CD4-positive, alpha-beta T cell treated with Interleukin-10 for 1 hour (primary cell): Measurements from ENCODE around the gene CELF2.
"Not testable (repeated sequence)": the region's sequence is repeated elsewhere in the genome, so short reads cannot be mapped to it uniquely, and the experiment has no call there.

Experiments used
- DNase-seq: peaks from one replicate; pipeline ENCODE4 v3.0.0-alpha.2; 2020

Gene CELF2

DNA sequence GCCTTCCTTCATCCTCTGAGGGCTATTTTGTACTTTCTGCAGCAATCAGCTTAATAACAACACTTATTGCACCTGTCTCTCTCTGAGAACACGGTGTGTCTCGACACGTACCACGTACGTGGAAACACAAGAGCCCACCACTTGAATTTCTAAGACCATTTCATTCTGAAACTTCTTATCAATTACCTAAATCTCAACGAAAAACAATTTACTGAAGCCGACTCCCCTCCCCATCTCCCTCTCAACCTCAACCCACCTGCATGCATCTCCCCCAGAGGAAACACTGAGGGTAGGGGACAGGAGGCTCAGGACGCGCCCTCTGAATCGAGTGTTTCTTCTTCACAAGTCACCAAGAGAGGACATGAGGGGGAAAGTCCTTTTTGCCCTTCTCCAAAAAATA is 315.2 kb downstream of the CELF2 start:
- DNase-seq, result no peak

DNA sequence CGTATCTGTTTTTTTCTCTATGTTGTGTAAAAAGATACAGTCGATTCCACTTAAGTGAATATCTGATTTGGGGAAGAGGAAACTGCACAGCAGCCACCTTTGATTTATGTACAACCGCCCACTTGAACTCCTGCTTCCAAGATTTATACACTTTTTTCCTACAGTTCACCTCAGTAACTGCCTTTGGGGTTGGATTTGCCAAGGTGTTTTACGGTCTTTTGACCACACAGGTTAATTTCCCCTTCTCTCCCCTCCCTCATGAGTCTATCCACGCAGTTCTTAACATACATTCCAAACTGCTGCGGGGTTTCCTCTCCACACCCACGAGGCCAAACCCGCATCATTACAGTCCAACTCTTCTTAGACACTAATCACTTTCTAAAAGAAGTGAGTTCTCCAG is 316.8 kb downstream of the CELF2 start:
- DNase-seq, result no peak

DNA sequence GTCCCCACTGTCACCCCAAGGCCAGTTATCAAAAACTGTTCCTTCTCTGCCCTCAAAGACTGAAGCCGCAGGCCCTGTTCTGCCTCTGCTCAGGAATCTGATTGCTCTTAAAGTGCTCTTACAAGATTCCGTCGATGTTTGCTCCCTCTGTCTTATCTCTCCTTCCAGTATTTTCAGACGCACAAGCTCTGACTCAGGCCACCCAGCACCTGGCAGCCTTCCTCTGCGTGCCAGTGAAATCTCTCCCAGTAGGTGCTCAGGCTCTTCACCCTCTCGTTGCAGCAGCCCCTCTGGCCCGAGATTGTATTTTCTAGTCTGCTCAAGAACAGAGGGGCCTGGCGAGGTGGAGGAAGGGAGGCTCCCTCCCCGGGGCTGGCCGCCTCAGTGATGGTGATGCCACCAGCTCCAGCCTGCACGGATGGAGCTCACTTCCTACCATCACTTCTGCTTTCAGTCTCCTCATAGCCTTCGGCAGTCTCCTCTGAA is 317.5 kb downstream of the CELF2 start:
- DNase-seq, result no peak

DNA sequence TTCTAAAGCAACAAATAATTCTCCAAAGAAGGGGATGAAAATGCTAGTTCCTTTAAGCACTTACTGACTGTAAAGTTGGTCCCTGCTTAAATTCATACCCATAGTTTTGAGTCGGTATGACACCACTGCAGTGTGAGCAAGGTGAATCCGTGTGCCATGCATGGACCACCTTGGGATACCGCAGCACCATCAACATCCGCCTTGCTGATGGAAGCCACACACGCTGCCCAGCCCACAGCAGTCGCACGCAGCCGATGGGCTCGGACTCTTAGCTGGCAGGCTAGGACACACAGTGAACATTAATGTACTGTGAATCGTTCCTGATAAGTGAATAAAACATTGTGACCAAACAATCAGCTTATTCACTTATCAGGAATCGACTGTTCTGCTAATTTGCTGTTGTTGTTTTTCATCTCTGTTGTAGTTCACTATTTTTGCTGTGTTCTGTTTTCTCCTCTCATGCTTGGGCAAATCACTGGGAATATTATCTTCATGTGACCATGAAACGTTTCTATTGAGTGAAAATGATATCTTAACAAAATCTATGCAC is 318.3 kb downstream of the CELF2 start:
- DNase-seq, result no peak

DNA sequence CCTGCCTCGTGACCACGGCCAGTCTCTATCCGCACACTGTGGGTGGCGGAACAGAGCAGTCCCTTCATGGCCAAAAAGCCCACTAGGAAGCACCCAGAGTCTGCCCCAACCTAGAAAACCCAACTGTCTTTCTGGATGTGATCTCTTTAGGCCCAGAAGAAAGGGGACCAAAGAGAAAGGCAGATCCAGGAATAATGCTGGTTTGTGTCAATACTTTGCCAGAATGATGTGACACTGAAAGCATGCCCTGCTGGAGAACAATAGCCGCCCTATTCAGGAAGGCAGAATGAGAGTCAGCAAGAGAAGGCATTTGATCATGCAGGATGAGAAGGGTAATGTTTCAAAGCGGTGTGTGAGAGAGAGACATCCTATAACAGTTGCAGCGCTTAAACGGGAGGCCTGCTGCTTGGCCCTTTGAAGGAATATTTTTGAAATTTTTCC is 319.1 kb downstream of the CELF2 start:
- DNase-seq, result no peak

DNA sequence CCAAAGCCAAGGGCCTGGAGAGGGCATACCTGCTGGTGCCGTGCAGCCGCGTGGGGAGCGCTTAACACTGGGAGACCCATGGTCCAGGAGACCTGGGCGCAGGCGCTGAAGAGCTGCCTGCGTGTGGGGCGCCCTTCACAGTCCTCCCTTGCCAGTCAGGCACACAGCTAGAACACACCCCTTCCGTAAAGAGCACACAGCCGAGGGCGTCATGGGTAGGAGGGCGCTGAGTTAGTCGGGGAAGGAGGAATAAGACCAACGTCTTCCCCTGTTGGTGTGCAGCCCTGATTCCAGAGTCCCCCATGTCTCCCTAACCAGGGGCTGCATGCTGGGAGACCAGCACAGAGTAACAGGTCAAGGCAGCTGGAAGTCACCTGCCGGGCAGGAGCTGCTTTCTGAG is 319.8 kb downstream of the CELF2 start:
- no peak for DNase-seq

DNA sequence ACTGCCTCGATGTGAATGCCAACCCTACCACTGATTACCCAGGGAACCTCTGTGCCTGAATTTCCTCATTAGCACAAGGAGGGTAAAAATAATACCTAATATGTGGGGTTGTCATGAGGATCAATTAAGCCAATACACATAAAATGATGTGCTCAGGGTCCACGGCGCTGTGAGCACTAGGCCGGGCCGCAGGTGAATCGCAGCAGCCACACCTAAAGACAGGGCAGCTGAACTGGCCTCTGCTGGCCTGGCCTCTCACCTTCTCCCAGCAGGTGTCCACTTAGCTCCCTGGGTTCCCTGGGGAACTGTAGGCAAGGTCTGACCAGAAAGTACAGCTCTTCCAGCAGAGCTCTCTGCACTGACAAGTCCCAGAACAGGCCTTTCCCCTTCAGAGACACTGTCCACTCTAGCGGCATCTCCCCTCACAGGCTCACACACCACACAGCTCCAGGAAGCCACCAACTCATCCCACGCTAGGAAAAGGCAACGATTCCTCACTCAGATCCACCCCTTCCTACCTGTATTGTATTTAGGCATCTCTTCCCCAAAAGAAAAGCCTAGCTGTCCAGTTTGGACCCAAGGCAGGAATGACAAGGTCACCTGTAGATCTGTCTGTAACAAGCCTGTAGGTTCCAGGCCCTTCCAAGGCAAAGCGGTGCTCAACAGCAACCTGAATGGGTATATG is 320.6 kb downstream of the CELF2 start:
- DNase-seq, result no peak

DNA sequence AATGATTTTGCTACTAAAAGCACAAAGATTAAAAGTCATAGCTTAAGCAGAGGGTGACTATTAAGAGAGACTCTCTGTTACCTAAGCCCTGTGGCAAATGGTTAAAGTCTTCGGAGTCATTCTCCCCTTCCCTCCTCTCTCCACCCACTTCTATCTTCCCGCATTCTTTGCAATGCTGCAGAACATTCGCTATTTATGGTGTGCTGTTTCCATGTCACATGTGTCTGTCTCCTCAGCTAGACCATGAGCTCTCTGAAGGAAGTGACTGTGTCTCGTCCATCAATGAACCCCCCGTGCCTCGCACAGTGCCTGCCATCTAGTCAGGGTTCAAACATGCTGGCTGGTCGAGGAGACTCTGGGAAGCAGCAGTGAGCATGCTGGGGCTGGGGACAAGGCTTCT is 321.3 kb downstream of the CELF2 start:
- no peak for DNase-seq

DNA sequence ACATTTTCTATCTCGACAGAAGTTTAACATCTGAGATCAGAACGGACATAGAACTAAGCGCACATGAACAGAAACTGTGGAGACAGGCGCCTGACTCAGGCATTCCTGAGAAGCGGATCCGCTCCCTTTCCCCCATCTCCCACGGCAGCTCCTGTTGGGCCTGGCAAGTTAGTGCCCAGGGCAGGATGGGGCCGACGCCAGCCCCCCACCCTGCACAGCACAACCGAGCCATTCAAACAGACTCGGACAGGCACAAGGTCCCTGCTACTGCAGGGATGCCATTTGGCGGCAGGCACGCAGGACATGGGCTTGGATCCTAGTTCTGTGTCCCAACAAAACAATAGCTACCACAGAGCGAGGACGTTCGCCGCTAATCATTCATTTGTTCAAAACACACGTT is 322.0 kb downstream of the CELF2 start:
- no peak for DNase-seq

DNA sequence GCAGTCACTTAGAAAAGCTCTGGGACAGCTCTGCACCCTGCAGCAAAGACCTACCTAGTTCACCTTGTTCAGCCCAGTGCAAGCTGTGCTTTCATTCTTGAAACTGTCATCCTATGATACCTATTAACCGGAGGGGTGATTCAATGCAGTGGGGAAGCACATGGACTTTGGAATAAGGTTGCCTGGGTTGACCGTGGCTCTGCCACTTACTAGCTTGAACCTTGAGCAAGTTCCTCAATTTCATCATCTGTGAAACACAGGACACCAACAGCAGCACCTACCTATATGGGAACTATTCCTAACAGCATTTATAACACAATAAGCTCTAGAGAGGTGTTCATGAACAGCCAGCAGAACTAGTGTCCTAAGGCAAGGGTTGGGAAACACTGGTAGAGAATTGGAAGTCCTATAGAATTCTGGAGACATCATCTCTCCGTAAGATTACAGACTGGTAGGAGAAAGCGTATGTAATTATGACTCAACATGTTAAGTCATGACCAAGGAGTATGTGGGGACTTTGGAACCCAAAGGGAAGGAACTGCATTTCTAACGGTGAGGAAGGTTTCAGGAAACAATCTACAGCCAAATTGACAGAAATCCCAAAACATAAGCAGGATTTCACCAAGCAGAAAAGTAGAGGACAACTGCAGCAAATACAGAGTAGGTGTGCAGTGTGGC is 323.8 kb downstream of the CELF2 start:
- no peak for DNase-seq

DNA sequence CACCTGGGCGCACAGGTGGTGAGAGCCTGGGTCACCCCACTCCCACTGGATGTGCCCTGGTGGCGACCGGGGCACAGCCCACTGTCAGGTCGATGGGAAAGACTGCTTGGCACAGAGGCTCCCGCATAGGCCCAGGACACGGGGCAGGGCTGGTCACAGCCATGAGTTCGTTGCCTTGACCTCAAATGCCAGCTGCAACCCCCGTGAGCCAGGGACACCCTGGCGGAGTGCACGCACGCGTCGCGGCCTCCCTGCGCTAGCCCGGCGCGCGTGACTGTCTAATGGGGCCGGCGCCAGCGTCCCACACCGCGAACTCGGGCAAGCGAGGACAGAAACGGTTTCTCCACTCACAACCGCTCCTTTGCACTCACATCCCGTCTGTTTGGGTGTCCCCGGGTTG is 326.4 kb downstream of the CELF2 start:
- DNase-seq, result no peak

DNA sequence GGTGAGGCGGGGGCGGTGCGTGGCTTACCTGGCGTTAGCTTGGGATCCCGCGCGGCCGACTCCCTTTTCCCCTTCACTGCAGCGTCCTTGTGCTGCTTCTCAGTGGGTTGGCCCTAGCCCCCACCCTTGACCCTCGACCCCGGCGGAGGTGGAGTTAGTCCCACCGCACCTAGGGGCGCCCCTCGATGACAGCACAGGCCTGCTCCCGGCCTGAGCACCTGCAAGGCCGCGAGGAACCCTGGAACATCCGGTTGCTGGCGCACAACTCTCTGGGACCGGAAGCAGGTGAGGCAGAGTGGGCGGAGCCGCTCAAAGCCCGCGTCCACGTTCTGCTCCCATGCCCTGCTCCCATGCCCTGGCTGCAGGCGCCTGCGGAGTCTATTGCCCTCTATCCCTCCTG is 326.9 kb downstream of the CELF2 start:
- no peak for DNase-seq

DNA sequence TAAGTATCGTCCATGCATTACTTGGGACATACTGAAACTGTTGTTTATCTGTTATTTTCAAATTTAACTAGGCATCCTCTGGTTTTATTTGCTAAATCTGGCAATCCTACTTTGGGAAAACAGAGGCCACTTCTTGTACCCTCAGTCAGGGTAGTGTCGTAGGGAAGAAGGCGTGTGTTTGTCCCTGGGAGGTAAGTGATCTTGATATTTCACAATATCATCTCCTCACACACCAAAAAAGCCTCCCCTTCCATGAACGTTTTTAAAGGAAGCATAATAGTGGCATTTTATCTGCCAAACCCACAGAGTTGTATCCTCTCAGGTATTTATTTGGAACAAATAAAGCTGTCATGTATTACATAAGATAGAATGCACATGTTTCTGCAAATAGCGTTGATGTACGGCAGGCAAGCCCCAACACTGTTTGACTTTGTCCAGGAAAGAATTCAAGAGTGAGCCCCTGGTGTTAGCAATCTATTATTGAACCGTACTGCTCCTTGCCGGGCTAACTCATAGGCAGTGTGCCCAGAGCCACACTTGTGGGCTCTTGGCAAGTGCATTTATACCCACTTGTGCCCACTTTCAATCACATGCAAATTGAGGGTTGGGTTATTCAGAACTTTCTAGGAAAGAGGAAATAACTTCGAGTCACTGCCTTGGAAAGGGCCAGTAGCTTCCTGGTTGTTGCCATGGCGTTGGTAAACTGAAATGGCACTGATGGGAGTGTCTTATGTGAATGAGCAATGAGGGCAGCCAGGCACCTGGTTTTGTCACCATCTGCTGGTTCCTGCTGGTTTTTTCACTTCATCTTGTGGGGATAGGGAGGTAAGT is 327.8 kb downstream of the CELF2 start:
- no peak for DNase-seq

DNA sequence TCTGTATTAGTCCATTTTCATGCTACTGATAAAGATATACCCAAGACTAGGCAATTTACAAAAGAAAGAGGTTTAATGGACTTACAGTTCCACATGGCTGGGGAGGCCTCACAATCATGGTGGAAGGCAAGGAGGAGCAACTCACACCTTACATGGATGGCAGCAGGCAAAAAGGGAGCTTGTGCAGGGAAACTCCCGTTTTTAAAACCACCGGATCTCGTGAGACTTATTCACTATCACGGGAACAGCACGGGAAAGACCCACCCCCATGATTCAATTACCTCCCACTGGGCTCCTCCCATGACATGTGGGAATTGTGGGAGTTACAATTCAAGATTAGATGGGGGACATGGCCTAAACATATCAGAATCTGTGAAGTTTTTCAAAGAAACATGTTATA is 329.9 kb downstream of the CELF2 start:
- not testable (repeated sequence) for DNase-seq

DNA sequence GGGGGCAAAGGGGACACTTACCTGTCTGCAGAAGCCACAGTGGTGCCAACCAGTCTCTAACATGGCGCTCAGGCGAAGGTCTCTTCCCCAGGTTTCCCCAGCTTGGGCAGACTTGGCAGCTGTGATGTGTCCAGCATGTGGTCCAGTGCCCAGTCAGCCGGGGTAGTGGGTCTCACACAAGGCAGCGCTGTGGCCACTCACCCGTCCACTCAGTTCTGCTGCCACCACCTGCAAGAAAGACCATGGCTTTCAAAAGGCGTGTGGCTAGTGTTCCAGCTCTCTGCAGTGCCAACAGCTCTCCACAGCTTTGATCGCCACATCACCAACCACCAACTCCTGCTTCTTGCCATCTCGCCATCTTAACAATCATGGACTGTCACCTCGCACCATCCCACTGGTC is 334.1 kb downstream of the CELF2 start:
- DNase-seq, result no peak

DNA sequence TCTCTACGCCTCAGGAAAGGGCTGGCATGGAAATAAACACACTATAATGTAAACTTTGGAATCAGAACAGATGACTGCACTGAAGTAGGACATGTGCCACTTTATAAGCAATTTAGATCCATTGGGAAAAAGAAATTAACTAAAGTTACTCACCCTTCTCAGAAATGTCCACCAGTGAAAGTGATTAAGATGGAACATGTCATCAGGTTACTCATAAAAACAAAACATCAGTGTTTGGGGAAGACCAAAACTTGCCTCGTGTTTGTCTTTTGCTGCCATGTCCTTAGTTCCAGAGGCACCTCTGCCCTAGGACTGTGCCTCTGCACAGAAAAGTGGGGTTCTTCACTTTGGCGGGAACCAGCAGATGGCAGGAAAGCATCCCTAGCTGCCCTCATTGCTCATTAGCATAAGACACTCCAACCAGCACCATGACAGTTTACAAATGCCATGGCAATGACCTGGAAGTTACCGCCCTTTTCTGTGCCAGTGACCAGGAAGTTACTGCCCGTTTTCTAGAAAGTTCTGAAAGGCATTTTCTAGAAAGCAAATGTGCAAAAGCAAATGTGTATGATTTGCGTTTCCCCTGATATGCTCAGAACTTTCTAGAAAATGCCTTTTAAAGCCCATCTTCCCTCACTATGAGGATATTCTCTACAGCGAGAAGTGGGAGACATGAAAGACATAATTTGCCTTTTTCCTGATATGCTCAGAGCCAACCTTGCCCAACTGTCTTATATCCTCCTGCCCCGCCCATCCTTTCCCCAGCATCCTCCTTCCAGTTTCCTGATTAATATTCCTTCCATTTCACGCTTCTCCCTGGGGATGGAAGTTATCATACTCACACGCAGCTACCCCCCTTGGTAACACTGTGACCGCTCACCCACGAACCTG is 335.6 kb downstream of the CELF2 start:
- DNase-seq, result no peak

DNA sequence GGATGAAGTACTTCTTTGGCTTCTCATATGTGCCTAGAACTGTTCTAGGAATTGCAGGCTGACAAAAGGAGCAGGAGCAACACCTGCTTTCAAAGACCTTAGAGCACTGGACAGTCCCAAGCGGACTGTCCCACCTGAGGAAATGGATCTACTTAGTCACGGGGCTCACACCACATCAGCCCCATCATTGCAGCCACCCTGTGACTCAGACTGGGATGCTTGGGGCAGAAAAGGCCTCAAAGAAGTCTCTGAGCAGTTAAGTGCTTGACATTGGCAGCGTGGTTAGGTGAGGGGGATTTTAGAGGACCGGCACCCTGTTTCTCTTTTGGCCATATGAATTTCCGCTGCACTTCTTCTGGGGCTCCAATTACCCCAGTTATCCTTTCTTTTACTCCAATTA is 337.2 kb downstream of the CELF2 start:
- no peak for DNase-seq

DNA sequence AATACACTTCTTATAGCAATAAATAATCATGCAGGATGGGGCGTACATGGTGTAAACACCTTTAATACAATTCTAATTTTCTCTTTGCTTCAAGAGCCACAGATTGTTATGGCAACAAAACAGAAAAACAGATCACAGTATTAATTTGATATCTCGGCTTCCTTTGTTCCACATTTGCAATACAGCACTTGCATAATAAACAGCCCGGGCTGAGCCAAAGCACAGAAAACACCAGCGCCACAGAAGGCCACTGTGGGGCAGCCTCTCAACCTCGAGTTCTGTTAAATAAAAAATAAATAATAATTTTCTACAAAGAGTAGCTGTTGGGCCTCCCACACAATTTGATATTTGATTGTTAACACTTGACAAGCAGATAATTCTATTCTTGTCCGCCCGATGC is 337.9 kb downstream of the CELF2 start:
- no peak for DNase-seq

DNA sequence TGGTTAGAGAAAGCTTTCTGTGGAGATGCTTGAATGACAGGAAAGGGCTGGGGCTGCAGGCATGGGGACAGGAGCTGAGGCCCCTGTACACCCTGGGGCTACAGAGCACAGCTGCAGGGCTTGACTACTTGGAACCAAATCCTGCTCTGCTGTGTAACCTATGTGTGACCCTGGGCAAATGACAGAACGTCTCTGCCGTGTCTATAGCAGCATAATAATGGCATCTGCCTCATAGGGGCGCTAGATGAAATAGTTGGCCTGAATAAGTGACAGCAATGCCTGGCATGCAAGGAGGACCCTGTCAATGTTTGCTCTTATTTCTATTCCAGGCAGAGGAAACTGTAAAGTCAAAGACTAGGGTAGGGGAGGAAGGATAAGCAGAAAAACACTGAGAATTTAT is 339.8 kb downstream of the CELF2 start:
- no peak for DNase-seq

DNA sequence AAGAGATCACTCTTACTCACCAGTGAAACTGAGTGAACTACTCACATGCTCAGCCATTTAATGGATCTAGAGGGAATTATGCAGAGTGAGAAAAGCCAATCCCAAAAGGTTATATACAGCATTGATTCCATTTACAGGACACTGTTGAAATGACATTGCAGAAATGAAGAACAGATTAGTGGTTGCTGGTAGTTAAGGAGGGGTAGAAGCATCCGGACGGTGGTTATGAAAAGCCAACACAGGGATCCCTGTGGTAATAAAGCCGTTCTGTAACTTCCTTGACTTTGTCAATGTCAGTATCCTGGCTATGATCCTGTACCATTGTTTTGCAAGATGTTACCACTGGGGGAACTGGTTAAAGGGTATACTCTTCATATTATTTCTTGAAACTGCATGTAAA is 340.3 kb downstream of the CELF2 start:
- no peak for DNase-seq

DNA sequence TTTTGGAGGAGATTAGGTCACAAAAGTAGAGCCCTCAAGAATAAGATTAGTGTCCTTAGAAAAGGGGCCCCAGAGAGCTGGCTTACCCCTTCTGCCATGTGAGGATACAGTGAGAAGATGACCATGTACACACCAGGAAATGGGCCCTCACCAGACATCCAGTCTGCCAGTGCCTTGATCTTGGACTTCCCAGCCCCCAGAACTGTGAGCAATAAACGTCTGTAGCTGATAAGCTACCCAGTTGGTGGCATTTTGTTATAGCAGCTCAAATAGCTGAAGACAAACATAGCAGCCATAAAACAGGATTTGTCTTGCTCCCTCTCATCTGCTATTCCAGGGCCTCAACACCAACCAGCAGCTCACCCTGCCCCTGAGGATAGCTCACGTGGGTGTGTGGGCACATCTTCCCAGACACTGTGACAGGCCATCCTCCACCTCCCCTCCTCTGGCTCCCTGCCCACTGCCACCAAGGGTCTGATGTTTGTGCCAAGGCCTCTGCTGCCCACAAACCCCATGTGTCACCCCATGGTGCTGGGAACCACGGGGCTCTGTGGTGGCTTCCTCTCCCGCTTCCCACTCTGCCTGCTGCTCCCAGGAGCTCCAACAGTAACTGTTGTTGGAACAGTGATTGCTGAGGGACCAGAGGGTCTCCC is 341.4 kb downstream of the CELF2 start:
- DNase-seq, result no peak

DNA sequence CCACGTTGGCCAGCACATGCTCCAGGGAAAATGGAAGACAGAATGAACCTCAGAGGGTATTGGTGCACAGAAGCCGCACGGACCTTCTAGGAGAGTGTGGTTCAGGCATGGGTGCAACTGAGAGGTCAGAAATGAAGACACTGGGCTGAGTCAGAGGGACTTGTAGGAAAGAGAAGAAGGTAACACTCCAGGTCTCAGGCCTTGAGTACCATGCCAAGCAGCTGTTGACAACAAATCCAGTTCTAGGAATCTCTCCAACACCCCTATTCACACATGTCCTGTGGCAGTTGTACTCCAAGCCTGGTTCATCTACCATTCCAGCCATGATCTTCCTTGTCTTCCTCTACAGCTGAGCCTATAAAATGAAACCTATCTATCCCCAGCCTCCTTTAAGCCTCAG is 342.2 kb downstream of the CELF2 start:
- DNase-seq, result no peak
